HAP-1 (cell line): ENCODE measurements around the gene DNAJC3.

Experiments
- DNase-seq, 2 experiments: peaks; one replicate each; pipeline ENCODE4 v3.0.0-alpha.2; 2016 to 2020; ENCODE audit warnings: low spot score in 2 of 2
- H3K27me3 ChIP-seq: fragments of 250-450 bp; sonication (Bioruptor Pico); 2 replicates; pipeline ENCODE4 v1.5.1; 2020; ENCODE audit warnings: low read depth, mild to moderate bottlenecking, moderate library complexity
- H3K36me3 ChIP-seq: fragments of 250-450 bp; sonication (Bioruptor Pico); replicated peaks from 2 replicates; pipeline ENCODE4 v1.5.1; 2020; ENCODE audit warnings: mild to moderate bottlenecking
- H3K4me1 ChIP-seq: fragments of 250-450 bp; sonication (Bioruptor Pico); 2 replicates; pipeline ENCODE4 v1.5.1; 2020; ENCODE audit warnings: mild to moderate bottlenecking
- H3K4me3 ChIP-seq: fragments of 250-450 bp; sonication (Bioruptor Pico); 2 replicates; pipeline ENCODE4 v1.5.1; 2020; ENCODE audit warnings: mild to moderate bottlenecking, moderate library complexity
- H3K9me3 ChIP-seq: fragments of 250-450 bp; sonication (Bioruptor Pico); 2 replicates; pipeline ENCODE4 v1.5.1; 2020; ENCODE audit warnings: mild to moderate bottlenecking, moderate library complexity
- in situ Hi-C: fragments of 300-500 bp; cut with MboI; formaldehyde crosslinking; loops from 3 replicates; pipeline ENCODE4 v1.14.3; 2020; ENCODE audit warnings: low sequenced_read_pairs, inconsistent platforms, mixed read lengths

The DNAJC3 gene

DNA sequence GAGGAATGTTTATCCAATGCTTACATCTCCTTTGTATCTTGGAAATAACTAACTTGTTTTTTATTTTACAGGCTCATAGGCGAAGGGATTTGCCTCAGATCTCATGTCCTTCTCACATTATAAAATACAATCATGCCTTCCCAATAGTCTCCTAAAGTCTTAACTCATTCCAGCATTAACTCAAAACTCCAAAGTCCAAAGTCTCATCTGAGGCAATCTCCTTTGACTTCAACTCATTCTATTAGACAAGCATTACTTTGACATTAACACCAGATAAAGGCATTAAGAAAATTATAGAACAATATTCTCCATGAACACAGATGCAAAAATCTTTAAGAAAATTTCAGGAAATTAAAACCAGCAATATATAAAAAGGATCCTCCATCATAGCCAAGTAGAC, 137.6 kb downstream of the DNAJC3 start:
- in situ Hi-C loops = no loop called here
- Histone ChIP-seq H3K9me3 (no peaks in the 10 kb centered on the region), H3K4me3 (no peak overlapping the region), H3K4me1 (no peaks in the 10 kb centered on the region), H3K36me3 (no peaks in the 10 kb centered on the region), H3K27me3 (no peaks in the 10 kb centered on the region)
- DNase-seq = no peak

- Histone ChIP-seq H3K36me3 (no peaks in the 10 kb centered on the region), H3K4me3 (no peak overlapping the region), H3K9me3 (no peaks in the 10 kb centered on the region), H3K27me3 (no peaks in the 10 kb centered on the region), H3K4me1 (no peaks in the 10 kb centered on the region)
- DNase-seq = no peak
- in situ Hi-C loops = no loop called here
Measured at GRCh38 chr13:95822303-95822702, 145.4 kb downstream of the DNAJC3 start.

DNA sequence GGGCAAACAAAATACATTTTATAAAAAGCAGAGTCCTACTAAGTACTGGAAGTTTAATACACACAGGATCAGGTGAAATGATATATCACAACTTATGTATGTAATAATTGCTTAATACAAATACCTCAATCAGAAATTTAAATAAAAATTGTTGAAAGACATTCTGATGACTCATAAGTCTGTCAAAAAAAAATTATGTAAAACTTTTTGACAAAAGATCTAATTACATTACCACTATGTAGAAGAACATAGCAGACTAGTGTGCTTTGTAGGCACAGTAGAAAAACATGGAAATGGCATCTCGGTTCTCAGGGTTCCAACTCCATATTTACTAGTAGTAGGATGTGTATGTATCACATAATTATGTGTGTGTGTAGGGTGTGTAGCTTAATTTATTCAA, 156.2 kb downstream of the DNAJC3 start:
- in situ Hi-C loops = loop anchor here (25.0 kb wide), 1 partner anchor 221 kb away; no protein-coding TSS in a partner anchor
- no peaks in the 10 kb centered on the region for H3K27me3 ChIP-seq
- peaks cover 5% of the 10 kb centered on the region for H3K4me1 ChIP-seq
- H3K9me3 ChIP-seq = no peaks in the 10 kb centered on the region
- H3K36me3 ChIP-seq = 0 out of 2 replicates have a peak, but pooled peaks cover 3% of the 10 kb centered on the region
- H3K4me3 ChIP-seq = no peak overlapping the region
- DNase-seq = no peak

DNA sequence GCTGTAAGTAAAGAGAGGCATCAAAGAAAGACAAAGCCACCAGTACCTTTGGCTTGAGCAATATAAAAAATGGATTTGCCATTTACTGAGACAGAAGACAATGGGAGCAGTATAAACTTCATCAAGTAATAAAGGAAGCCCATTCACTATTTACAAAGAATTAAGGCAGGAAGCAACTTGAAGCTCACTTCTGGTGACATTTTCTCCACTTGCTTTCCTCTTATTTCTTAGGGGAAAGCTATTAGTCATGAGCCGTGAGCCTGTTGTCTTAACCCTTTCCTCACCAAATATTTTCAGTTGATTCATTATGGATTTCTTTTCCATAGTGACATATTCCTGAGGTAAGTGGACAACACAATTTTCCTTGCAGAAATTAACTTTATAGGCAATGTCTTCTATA, 156.8 kb downstream of the DNAJC3 start:
- Histone ChIP-seq H3K4me1 (peaks cover 5% of the 10 kb centered on the region), H3K27me3 (no peaks in the 10 kb centered on the region), H3K36me3 (0 out of 2 replicates have a peak, but pooled peaks cover 3% of the 10 kb centered on the region), H3K9me3 (no peaks in the 10 kb centered on the region), H3K4me3 (no peak overlapping the region)
- in situ Hi-C loops = loop anchor here (25.0 kb wide), 1 partner anchor 221 kb away; no protein-coding TSS in a partner anchor
- no peak for DNase-seq

DNA sequence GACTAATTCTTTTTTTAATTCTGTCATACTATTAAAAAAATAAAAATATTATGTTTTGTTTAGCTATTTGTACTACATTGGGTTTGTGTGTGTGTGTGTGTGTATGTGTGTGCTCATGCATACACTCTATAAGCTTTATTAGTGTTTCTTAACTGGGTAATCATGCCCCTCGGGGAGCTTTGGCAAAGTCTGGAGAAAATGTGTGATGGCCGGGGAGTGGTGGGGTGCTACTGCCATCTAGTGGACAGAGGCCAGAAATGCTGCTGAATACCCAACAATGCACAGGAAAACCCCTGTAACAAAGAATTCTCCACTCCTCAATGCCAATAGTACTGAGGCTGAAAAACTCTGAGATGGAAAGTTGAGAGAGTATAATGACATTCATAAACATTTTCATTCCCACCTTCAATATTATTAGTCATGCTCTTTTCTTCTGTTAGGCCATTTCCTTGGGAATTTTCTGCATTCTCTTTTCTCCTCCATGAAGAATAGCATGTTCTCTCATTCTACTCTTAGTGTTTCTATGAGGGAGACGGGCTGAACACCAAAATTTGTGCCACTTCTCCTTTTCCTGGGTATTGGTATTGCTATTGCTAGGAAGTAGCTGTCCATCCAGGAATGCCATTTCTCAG, 157.3 kb downstream of the DNAJC3 start:
- H3K4me3 ChIP-seq = no peak overlapping the region
- H3K9me3 ChIP-seq = no peaks in the 10 kb centered on the region
- H3K36me3 ChIP-seq = 0 out of 2 replicates have a peak, but pooled peaks cover 3% of the 10 kb centered on the region
- in situ Hi-C loops = loop anchor here (25.0 kb wide), 1 partner anchor 222 kb away; no protein-coding TSS in a partner anchor
- peak; percentile 62 to 81 for DNase-seq
- H3K4me1 ChIP-seq = peaks cover 5% of the 10 kb centered on the region
- H3K27me3 ChIP-seq = no peaks in the 10 kb centered on the region

DNA sequence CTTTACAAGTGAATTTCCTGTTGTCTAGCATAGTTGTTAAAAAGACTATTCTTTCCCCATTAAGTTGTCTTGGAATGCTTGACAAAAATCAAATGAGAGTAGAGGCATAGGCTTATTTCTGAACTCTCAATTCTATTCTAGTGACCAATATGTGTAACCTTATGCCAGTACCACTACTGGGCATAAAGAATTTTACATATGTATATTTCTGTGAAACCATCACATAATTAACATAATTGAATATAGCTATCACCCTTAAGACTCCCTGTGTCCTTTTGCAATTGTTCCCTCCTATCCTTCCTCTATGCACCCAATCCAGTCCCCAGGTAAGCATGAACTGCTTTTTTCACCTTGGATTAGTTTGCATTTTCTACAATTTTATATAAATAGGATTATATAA, 165.0 kb downstream of the DNAJC3 start:
- H3K4me3 ChIP-seq = no peak overlapping the region
- H3K9me3 ChIP-seq = no peaks in the 10 kb centered on the region
- DNase-seq = no peak
- H3K36me3 ChIP-seq = 0 out of 2 replicates have a peak, but pooled peaks cover under 1% of the 10 kb centered on the region
- H3K27me3 ChIP-seq = no peaks in the 10 kb centered on the region
- in situ Hi-C loops = loop anchor here (25.0 kb wide), 1 partner anchor 230 kb away; no protein-coding TSS in a partner anchor
- H3K4me1 ChIP-seq = no peaks in the 10 kb centered on the region

DNA sequence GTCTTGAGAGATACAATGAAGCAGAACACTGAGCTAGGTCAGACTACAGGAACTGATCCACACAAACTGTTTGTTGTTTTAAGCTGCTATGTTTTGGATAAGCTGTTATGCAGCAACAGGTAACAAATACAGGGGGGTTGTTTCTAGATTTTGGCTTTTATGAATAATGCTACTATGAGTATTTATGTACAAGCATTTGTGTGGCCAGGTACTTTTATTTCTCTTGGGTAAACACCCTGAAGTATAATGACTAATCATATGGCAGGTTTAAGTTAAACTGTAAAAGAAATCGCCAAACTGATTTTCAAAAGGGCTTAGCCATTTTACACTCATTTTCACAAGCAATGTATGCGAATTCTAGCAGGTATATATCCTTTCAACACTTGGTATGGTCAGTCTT, 166.0 kb downstream of the DNAJC3 start:
- H3K36me3 ChIP-seq = 0 out of 2 replicates have a peak, but pooled peaks cover 1% of the 10 kb centered on the region
- H3K4me3 ChIP-seq = no peak overlapping the region
- in situ Hi-C loops = loop anchor here (25.0 kb wide), 1 partner anchor 231 kb away; no protein-coding TSS in a partner anchor
- H3K9me3 ChIP-seq = no peaks in the 10 kb centered on the region
- no peaks in the 10 kb centered on the region for H3K27me3 ChIP-seq
- DNase-seq = no peak
- no peaks in the 10 kb centered on the region for H3K4me1 ChIP-seq
